ENCODE measurements around the gene ARHGEF28. TPM values are rescaled to one million over a fixed set of nuclear protein-coding genes. Genes with fewer than 3 reads are reported as not detected.

Gene ARHGEF28
- total RNA-seq, 1 experiment from 2014 or later = 32.2 TPM

GRCh38 chr5:73950912-73951430 lies 325.0 kb downstream of the ARHGEF28 start:
- no peak for DNase-seq (ENCODE audit: extremely low read depth, low read depth)

DNA sequence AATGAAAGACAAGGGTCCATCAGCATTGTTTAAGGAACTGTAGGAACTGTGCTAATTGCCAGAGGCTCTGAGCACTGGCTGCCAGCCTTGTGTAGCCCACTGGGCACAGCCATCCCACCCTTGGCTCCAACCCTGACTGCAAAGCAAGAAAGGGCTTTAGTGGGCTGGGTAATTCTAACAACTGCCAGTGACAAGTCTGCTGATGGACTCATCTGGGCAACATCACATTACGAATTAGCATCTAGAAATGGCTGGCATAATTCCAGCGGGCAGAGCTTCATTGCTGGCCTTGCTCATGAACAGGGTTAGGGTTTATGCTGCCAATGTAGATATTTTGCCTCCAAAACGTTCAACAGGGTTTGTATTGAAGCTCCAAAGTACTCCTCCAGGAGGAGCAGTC lies 326.9 kb downstream of the ARHGEF28 start:
- no peak for DNase-seq (ENCODE audit: extremely low read depth, low read depth)

- DNase-seq (ENCODE audit: extremely low read depth, low read depth) = no peak
Observed at GRCh38 chr5:73954381-73954780, 328.4 kb downstream of the ARHGEF28 start.

DNA sequence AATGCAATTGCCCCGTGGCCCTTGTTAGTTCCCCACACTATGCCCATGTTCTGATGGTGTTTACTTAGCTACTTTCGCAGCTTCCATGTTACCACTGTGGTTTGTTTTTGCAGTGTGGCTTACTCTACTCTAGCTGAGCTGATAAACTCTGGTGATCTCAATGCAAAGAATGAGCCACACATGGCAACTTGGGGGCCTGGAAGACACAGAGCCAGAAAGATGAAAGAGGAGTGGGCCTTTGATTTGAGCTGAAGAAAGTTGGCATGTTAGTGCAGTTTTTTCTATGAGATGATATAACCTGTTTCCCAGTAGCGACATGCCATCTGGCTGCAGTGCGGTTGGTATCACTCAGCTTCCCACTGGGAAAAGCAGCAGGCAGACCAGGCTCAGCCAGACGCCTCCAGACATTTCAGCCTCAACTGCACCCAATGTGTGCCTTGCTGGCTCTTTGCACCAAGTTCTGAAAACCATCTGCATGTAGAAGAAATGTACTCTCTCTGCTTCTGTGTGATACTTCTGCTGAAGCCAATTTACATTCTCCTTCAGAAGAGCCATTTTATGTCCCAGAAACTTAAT lies 329.4 kb downstream of the ARHGEF28 start:
- no peak for DNase-seq (ENCODE audit: extremely low read depth, low read depth)

DNA sequence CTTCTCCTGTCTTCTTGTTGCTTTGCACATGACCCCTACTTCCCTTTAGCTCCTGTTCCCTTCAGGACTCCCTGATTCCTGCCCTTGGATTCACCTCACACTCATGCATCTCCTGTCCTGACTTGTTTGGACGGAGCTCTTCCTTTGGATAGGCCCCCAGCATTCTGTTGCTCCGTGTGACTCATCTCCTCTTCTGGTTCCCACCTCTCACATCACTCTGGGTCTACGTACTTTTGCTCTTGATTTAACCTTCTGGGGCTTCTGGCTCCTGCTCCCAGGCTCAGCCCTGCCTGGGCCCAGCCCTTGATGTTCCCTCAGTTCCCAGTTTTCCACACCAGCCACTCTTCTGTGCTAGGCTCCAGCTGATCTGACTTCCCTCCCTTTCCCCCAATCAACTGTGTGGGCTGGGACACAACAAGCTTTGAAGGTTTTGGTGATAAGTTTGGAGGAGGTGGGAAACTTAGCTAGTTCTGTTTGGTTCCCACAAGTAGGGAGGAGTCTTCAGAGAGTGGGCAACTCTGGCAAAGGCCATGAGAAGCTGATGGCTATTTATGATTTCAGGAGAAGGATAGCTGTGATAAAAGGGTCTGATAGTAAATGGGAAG lies 331.5 kb downstream of the ARHGEF28 start:
- DNase-seq (ENCODE audit: extremely low read depth, low read depth) = no peak

DNA sequence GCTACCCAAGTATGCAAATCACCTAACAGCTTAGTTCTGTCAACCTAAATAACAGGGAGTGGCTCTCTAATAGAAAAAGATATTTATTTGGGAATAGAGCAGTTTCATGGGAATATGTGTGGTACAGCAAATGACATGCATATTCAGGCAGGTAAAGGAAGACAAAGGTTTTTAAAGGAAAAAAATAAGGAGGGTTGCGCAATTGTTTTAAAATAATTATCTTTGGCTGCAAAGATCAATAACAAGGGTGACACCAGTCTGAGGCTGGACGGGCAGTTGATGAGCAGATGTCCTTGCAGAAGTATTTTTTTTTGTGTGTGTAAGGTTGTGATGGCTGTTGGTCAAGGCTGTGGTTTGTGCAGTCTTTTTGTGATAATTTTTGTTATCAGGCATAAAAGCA lies 332.0 kb downstream of the ARHGEF28 start:
- DNase-seq (ENCODE audit: extremely low read depth, low read depth) = no peak

GRCh38 chr5:73960023-73960422 lies 334.0 kb downstream of the ARHGEF28 start:
- no peak for DNase-seq (ENCODE audit: extremely low read depth, low read depth)

DNA sequence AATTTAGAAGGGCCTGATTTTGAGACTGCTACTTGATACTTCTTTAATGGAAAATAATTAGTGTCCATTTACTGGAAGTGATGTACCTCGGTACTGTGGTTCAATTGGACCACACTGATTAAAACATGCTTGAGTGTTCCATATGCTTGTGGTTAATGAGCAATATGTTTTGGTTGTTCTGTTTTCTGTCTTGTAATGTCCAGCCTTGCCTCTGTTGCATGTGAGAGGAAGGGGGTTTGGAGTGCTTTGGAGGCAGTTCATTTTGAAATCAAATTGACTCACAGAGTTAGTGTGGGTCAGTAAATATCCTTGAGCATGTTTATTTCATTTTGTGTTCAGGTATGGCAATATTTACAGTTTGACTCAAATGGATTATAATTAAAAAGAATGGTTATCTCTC lies 334.4 kb downstream of the ARHGEF28 start:
- DNase-seq (ENCODE audit: extremely low read depth, low read depth) = no peak

GRCh38 chr5:73962801-73963425 lies 336.9 kb downstream of the ARHGEF28 start:
- no peak for DNase-seq (ENCODE audit: extremely low read depth, low read depth)

- no peak for DNase-seq (ENCODE audit: extremely low read depth, low read depth)
Observed at GRCh38 chr5:73964352-73964865, 338.4 kb downstream of the ARHGEF28 start.

DNA sequence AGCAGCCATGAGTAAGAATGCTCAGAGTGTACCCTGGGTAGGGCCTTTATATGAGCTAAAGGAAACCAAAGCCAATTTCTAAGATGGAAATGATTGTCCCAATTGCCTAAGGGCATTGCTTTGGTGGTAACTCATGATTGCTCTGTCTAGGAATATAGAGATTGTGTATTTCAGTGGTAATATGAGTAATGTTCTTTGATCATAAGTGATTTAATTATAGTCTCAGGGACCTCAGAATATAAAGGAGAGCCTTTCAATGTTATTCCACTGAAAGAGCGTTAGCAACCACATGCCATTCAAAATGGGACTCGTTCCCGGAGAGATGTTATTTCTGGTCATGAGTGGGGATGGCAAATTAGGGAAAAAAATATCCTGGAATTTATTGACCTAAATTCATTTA lies 340.5 kb downstream of the ARHGEF28 start:
- no peak for DNase-seq (ENCODE audit: extremely low read depth, low read depth)

GRCh38 chr5:73967347-73967746 lies 341.4 kb downstream of the ARHGEF28 start:
- no peak for DNase-seq (ENCODE audit: extremely low read depth, low read depth)

DNA sequence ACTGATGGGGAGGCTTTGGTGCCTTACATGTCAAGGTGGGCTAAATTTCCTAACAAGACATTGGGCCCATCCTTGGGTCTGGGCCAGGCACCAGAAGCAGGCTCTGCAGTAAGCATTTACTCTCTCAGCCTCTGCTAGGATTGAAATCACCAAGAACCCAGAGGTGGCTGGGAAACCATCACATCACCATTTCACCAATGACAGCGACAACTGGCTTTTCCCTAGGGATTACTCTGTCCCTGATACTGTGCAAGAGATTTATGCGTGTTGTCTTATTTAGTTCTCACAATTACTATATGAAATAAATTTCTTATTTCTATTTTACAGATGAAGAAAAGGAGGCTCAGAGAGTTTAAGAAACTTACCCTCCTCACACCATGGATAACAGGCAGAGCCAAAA lies 342.2 kb downstream of the ARHGEF28 start:
- no peak for DNase-seq (ENCODE audit: extremely low read depth, low read depth)

DNA sequence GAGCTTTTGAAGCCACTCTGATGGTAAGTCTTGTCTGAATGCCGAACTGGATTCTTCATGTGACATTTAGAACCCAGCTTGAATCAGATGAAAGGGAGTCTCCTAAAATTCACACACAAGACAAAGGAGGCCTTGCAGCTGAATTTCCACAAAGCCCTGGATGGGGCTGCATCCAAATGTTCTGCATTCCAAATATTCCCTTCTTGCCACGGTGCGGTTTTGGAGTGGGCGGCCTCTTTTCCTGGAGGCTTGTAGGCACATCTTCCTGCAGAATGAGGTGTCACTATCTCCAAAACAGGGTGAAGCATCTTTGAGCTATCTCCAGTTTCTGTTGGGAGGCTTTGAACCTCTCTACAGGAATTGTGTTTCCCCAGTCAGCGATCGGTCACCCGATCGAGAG lies 342.7 kb downstream of the ARHGEF28 start:
- no peak for DNase-seq (ENCODE audit: extremely low read depth, low read depth)

- no peak for DNase-seq (ENCODE audit: extremely low read depth, low read depth)
Observed at GRCh38 chr5:73969195-73970036, 343.4 kb downstream of the ARHGEF28 start.

- no peak for DNase-seq (ENCODE audit: extremely low read depth, low read depth)
Observed at GRCh38 chr5:73971326-73971725, 345.3 kb downstream of the ARHGEF28 start.

DNA sequence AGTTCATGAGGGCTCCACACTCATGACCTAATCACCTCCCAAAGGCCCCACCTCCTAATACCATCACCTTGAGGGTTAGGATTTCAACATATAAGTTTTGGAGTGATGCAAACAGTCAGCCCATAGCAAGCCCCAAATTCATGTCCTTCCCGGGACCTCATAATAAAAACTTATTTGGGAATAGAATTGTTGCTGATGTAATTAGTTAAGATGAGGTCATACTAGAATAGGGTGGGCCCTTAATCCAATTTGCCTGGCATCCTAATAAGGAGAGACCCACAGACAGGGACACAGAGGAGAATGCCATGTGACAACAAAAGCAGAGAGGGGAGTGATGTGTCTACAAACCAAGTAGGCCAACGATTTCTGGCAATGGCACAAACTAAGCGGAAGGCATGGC lies 347.1 kb downstream of the ARHGEF28 start:
- DNase-seq (ENCODE audit: extremely low read depth, low read depth) = no peak

GRCh38 chr5:73974871-73975360 lies 348.9 kb downstream of the ARHGEF28 start:
- DNase-seq (ENCODE audit: extremely low read depth, low read depth) = no peak

GRCh38 chr5:73975845-73976244 lies 349.8 kb downstream of the ARHGEF28 start:
- DNase-seq (ENCODE audit: extremely low read depth, low read depth) = no peak

GRCh38 chr5:73977146-73977545 lies 351.1 kb downstream of the ARHGEF28 start:
- no peak for DNase-seq (ENCODE audit: extremely low read depth, low read depth)

- no peak for DNase-seq (ENCODE audit: extremely low read depth, low read depth)
Observed at GRCh38 chr5:73979321-73979720, 353.3 kb downstream of the ARHGEF28 start.
